ENCODE measurements around the gene EIF2AK3. TPM values are rescaled to one million over a fixed set of nuclear protein-coding genes. Genes with fewer than 3 reads are reported as not detected.
A peak's percentile ranks its signal among the peaks of the same experiment; 100 is the strongest.

EIF2AK3 gene
- total and polyA plus RNA-seq, 5 donors from 2014 or later = 4.5 to 36.9 (median 7.2) TPM

DNA sequence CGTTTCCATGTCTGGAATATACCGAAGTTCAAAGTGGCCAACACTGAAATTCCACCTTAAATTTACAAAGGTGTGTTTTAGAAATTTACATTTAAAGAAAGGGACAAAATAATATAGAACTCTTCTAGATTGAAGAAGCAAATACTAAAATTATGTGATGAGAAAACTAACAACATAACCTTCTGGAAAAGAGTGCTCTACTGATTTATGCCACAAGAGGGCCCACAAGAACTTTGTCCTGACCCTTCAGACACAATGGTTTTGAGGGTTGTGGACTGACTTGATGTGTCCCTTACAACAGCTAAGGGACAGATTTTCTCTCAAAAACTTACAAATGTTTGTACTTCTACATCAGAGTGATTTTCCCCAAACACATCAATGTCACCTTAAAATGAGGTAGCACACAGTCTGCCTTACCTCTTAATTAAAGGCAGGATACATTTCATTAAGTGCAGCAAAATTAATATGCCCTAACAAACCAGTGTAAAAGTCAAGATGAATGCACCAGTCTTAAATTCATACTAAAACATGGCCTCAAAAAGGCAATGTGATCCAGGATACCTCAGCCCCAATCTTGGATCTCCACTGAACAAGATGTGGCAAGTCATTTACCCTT is 36.2 kb downstream of the EIF2AK3 start:
- DNase-seq (peak; percentile 6 to 73 (median 46)), ATAC-seq (ENCODE audit: low read depth in 2 of 2) (peak; percentile 74 to 78)
- Mint-ChIP-seq H3K9me3 (no peaks in the 10 kb centered on the region), H3K27ac (peak overlapping the region in 2 of 3 donors; percentile 42 to 64), H3K27me3 (no peaks in the 10 kb centered on the region), H3K4me3 (no peak overlapping the region), H3K36me3 (peaks cover 30% of the 10 kb centered on the region), H3K4me1 (peaks cover 3 to 21% (median 5%) of the 10 kb centered on the region in 4 donors)
- no peak overlapping the region for H3K27ac ChIP-seq (ENCODE audit: insufficient read depth, low read length, poor library complexity, severe bottlenecking)
- H3K9me3 ChIP-seq (ENCODE audit: control insufficient read depth in 2 of 2, low read length in 2 of 2) = no peaks in the 10 kb centered on the region
- H3K36me3 ChIP-seq (ENCODE audit: control insufficient read depth, insufficient read depth, low read length) = peaks cover 52% of the 10 kb centered on the region
- H3K4me3 ChIP-seq (ENCODE audit: low read depth, low read length) = no peak overlapping the region
- H3K27me3 ChIP-seq (ENCODE audit: control insufficient read depth, insufficient read depth, low read length) = no peaks in the 10 kb centered on the region
- no peaks in the 10 kb centered on the region for H3K4me1 ChIP-seq (ENCODE audit: control insufficient read depth, insufficient read depth, low read length, poor library complexity, severe bottlenecking)

DNA sequence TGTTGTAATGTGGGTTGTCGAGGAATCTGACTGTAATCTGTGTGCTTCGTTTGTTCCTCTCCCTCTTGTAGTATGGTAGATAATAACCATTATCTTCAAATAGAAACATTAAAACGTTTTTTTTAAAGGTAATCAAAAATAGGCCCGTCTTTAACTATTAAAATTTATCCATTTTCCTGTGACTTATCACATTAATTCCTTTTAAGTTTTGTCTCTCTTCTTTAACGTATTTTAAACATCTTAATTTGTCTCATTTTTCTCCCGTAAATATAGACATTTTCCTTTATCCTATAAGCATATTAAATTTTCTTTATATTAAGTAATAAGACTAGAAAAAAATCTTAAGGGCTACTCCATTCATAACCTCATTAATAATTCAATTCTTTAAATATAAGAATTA is 41.3 kb downstream of the EIF2AK3 start:
- Mint-ChIP-seq H3K27me3 (no peaks in the 10 kb centered on the region), H3K4me1 (peaks cover 0 to 7% (median under 1%) of the 10 kb centered on the region in 4 donors), H3K36me3 (peaks cover 49% of the 10 kb centered on the region), H3K27ac (no peak overlapping the region), H3K9me3 (no peaks in the 10 kb centered on the region), H3K4me3 (no peak overlapping the region)
- Histone ChIP-seq H3K4me1 (ENCODE audit: control insufficient read depth, insufficient read depth, low read length, poor library complexity, severe bottlenecking) (no peaks in the 10 kb centered on the region), H3K36me3 (ENCODE audit: control insufficient read depth, insufficient read depth, low read length) (peaks cover 65% of the 10 kb centered on the region), H3K27me3 (ENCODE audit: control insufficient read depth, insufficient read depth, low read length) (no peaks in the 10 kb centered on the region), H3K27ac (ENCODE audit: insufficient read depth, low read length, poor library complexity, severe bottlenecking) (no peak overlapping the region), H3K4me3 (ENCODE audit: low read depth, low read length) (no peak overlapping the region), H3K9me3 (ENCODE audit: control insufficient read depth in 2 of 2, low read length in 2 of 2) (no peaks in the 10 kb centered on the region)
- no peak for ATAC-seq (ENCODE audit: low read depth in 2 of 2)
- no peak for DNase-seq

- H3K27ac ChIP-seq (ENCODE audit: insufficient read depth, low read length, poor library complexity, severe bottlenecking) = no peak overlapping the region
- H3K4me1 Mint-ChIP-seq = peaks cover 0 to 3% (median 1%) of the 10 kb centered on the region in 4 donors
- no peak overlapping the region for H3K27ac Mint-ChIP-seq
- H3K27me3 ChIP-seq (ENCODE audit: control insufficient read depth, insufficient read depth, low read length) = no peaks in the 10 kb centered on the region
- no peaks in the 10 kb centered on the region for H3K4me1 ChIP-seq (ENCODE audit: control insufficient read depth, insufficient read depth, low read length, poor library complexity, severe bottlenecking)
- no peak for ATAC-seq (ENCODE audit: low read depth in 2 of 2)
- H3K4me3 ChIP-seq (ENCODE audit: low read depth, low read length) = no peak overlapping the region
- H3K9me3 Mint-ChIP-seq = no peaks in the 10 kb centered on the region
- H3K27me3 Mint-ChIP-seq = no peaks in the 10 kb centered on the region
- DNase-seq = no peak
- H3K36me3 Mint-ChIP-seq = peaks cover 48% of the 10 kb centered on the region
- peaks cover 55% of the 10 kb centered on the region for H3K36me3 ChIP-seq (ENCODE audit: control insufficient read depth, insufficient read depth, low read length)
- no peaks in the 10 kb centered on the region for H3K9me3 ChIP-seq (ENCODE audit: control insufficient read depth in 2 of 2, low read length in 2 of 2)
- no peak overlapping the region for H3K4me3 Mint-ChIP-seq
Observed at GRCh38 chr2:88582030-88582429, 45.2 kb downstream of the EIF2AK3 start.

DNA sequence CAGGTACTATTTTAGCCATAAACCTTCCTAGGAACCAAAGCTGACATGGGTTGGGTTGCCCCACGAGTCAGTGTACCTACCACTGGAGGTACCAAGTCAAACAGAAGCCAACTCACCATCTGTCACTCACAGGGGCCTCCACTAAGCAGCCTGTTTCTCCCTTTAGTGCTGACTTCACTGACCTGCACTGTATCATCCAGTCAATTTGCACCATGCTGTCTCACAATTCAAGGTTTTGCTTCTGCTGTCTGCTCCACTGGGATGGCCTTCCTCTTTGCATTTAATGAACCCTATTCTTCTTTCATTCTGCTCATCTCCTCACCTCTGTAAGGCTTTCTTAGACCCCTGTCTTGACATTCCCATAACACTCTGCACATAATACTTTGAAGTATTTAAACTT is 47.2 kb downstream of the EIF2AK3 start:
- Mint-ChIP-seq H3K9me3 (no peaks in the 10 kb centered on the region), H3K27me3 (no peaks in the 10 kb centered on the region), H3K4me1 (peaks cover 0 to 6% (median 2%) of the 10 kb centered on the region in 4 donors), H3K36me3 (peaks cover 51% of the 10 kb centered on the region), H3K27ac (no peak overlapping the region), H3K4me3 (no peak overlapping the region)
- H3K27me3 ChIP-seq (ENCODE audit: control insufficient read depth, insufficient read depth, low read length) = no peaks in the 10 kb centered on the region
- H3K27ac ChIP-seq (ENCODE audit: insufficient read depth, low read length, poor library complexity, severe bottlenecking) = no peak overlapping the region
- no peak overlapping the region for H3K4me3 ChIP-seq (ENCODE audit: low read depth, low read length)
- H3K9me3 ChIP-seq (ENCODE audit: control insufficient read depth in 2 of 2, low read length in 2 of 2) = no peaks in the 10 kb centered on the region
- H3K36me3 ChIP-seq (ENCODE audit: control insufficient read depth, insufficient read depth, low read length) = peaks cover 57% of the 10 kb centered on the region
- DNase-seq (no peak), ATAC-seq (ENCODE audit: low read depth in 2 of 2) (no peak)
- H3K4me1 ChIP-seq (ENCODE audit: control insufficient read depth, insufficient read depth, low read length, poor library complexity, severe bottlenecking) = no peaks in the 10 kb centered on the region

GRCh38 chr2:88575630-88576029 is 51.6 kb downstream of the EIF2AK3 start:
- Histone ChIP-seq H3K27ac (ENCODE audit: insufficient read depth, low read length, poor library complexity, severe bottlenecking) (no peak overlapping the region), H3K4me1 (ENCODE audit: control insufficient read depth, insufficient read depth, low read length, poor library complexity, severe bottlenecking) (no peaks in the 10 kb centered on the region), H3K9me3 (ENCODE audit: control insufficient read depth in 2 of 2, low read length in 2 of 2) (no peaks in the 10 kb centered on the region), H3K36me3 (ENCODE audit: control insufficient read depth, insufficient read depth, low read length) (peaks cover 76% of the 10 kb centered on the region), H3K4me3 (ENCODE audit: low read depth, low read length) (no peak overlapping the region), H3K27me3 (ENCODE audit: control insufficient read depth, insufficient read depth, low read length) (no peaks in the 10 kb centered on the region)
- DNase-seq (no peak), ATAC-seq (ENCODE audit: low read depth in 2 of 2) (no peak)
- Mint-ChIP-seq H3K4me3 (no peak overlapping the region), H3K27ac (peak overlapping the region in 1 of 3 donors; percentile 75), H3K27me3 (no peaks in the 10 kb centered on the region), H3K4me1 (peaks cover 0 to 12% (median 7%) of the 10 kb centered on the region in 4 donors), H3K9me3 (no peaks in the 10 kb centered on the region), H3K36me3 (peaks cover 48% of the 10 kb centered on the region)

- H3K27ac ChIP-seq (ENCODE audit: insufficient read depth, low read length, poor library complexity, severe bottlenecking) = no peak overlapping the region
- Mint-ChIP-seq H3K27ac (peak overlapping the region in 1 of 3 donors; percentile 75), H3K27me3 (no peaks in the 10 kb centered on the region), H3K36me3 (peaks cover 53% of the 10 kb centered on the region), H3K4me3 (no peak overlapping the region), H3K4me1 (peaks cover 0 to 12% (median 7%) of the 10 kb centered on the region in 4 donors), H3K9me3 (no peaks in the 10 kb centered on the region)
- no peak overlapping the region for H3K4me3 ChIP-seq (ENCODE audit: low read depth, low read length)
- H3K4me1 ChIP-seq (ENCODE audit: control insufficient read depth, insufficient read depth, low read length, poor library complexity, severe bottlenecking) = no peaks in the 10 kb centered on the region
- peaks cover 77% of the 10 kb centered on the region for H3K36me3 ChIP-seq (ENCODE audit: control insufficient read depth, insufficient read depth, low read length)
- H3K27me3 ChIP-seq (ENCODE audit: control insufficient read depth, insufficient read depth, low read length) = no peaks in the 10 kb centered on the region
- DNase-seq (no peak), ATAC-seq (ENCODE audit: low read depth in 2 of 2) (no peak)
- H3K9me3 ChIP-seq (ENCODE audit: control insufficient read depth in 2 of 2, low read length in 2 of 2) = no peaks in the 10 kb centered on the region
Observed at GRCh38 chr2:88575051-88575450, 52.2 kb downstream of the EIF2AK3 start.

GRCh38 chr2:88574445-88574844 is 52.8 kb downstream of the EIF2AK3 start:
- Mint-ChIP-seq H3K4me3 (peak overlapping the region in 1 of 4 donors; percentile 78), H3K27ac (peak overlapping the region in 2 of 3 donors; percentile 32 to 75), H3K36me3 (peaks cover 53% of the 10 kb centered on the region), H3K27me3 (no peaks in the 10 kb centered on the region), H3K9me3 (peaks cover 0 to 1% (median 0%) of the 10 kb centered on the region in 7 donors), H3K4me1 (peaks cover 0 to 12% (median 7%) of the 10 kb centered on the region in 4 donors)
- no peaks in the 10 kb centered on the region for H3K9me3 ChIP-seq (ENCODE audit: control insufficient read depth in 2 of 2, low read length in 2 of 2)
- H3K27ac ChIP-seq (ENCODE audit: insufficient read depth, low read length, poor library complexity, severe bottlenecking) = no peak overlapping the region
- ATAC-seq (ENCODE audit: low read depth in 2 of 2) (no peak), DNase-seq (no peak)
- no peaks in the 10 kb centered on the region for H3K27me3 ChIP-seq (ENCODE audit: control insufficient read depth, insufficient read depth, low read length)
- no peak overlapping the region for H3K4me3 ChIP-seq (ENCODE audit: low read depth, low read length)
- peaks cover 78% of the 10 kb centered on the region for H3K36me3 ChIP-seq (ENCODE audit: control insufficient read depth, insufficient read depth, low read length)
- no peaks in the 10 kb centered on the region for H3K4me1 ChIP-seq (ENCODE audit: control insufficient read depth, insufficient read depth, low read length, poor library complexity, severe bottlenecking)

DNA sequence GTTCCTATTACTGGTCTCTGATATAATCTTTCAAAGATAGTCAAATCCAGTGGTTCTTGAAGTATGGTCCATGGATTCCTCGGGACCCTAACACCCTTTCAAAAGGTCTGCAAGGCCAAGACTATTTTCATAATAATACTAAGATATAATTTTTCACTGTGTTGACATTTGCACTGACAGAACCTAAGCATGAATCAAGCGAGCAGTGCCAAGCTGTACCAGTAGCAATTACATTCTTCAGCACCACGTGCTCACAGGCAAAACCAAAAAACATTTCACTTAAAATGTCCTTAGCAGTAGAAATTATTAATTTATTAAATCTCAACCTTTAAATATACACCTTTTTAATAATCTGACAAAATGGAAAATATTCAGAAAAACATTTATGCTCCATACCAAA is 59.1 kb downstream of the EIF2AK3 start:
- H3K36me3 Mint-ChIP-seq = peaks cover 42% of the 10 kb centered on the region
- H3K27me3 Mint-ChIP-seq = no peaks in the 10 kb centered on the region
- ATAC-seq (ENCODE audit: low read depth in 2 of 2) (no peak), DNase-seq (no peak)
- Histone ChIP-seq H3K27me3 (ENCODE audit: control insufficient read depth, insufficient read depth, low read length) (no peaks in the 10 kb centered on the region), H3K4me1 (ENCODE audit: control insufficient read depth, insufficient read depth, low read length, poor library complexity, severe bottlenecking) (no peaks in the 10 kb centered on the region), H3K36me3 (ENCODE audit: control insufficient read depth, insufficient read depth, low read length) (peaks cover 45% of the 10 kb centered on the region), H3K4me3 (ENCODE audit: low read depth, low read length) (no peak overlapping the region), H3K27ac (ENCODE audit: insufficient read depth, low read length, poor library complexity, severe bottlenecking) (no peak overlapping the region), H3K9me3 (ENCODE audit: control insufficient read depth in 2 of 2, low read length in 2 of 2) (no peaks in the 10 kb centered on the region)
- no peak overlapping the region for H3K4me3 Mint-ChIP-seq
- H3K4me1 Mint-ChIP-seq = peaks cover 3 to 9% (median 5%) of the 10 kb centered on the region in 4 donors
- no peak overlapping the region for H3K27ac Mint-ChIP-seq
- H3K9me3 Mint-ChIP-seq = peaks cover 0 to 1% (median 0%) of the 10 kb centered on the region in 7 donors
